Measurements from ENCODE around the gene ZNF654. TPM values are rescaled to one million over a fixed set of nuclear protein-coding genes. Genes with fewer than 3 reads are reported as not detected.
A peak's percentile ranks its signal among the peaks of the same experiment; 100 is the strongest.

The ZNF654 gene
- total RNA-seq, 2 donors from 2014 or later = 7.3 to 10.6 TPM

GRCh38 chr3:88150371-88150770, 91.3 kb downstream of the ZNF654 start:
- Histone ChIP-seq H3K4me1 (ENCODE audit: control insufficient read depth, insufficient read depth, low read length) (peaks cover 3% of the 10 kb centered on the region), H3K9ac (ENCODE audit: extremely low read depth, low read length, poor library complexity, severe bottlenecking) (peak overlapping the region; percentile 77), H3K4me3 (ENCODE audit: low read length) (peak overlapping the region; percentile 95), H3K36me3 (ENCODE audit: control insufficient read depth, insufficient read depth, low read length) (peaks cover 20% of the 10 kb centered on the region), H3K27ac (ENCODE audit: low read depth, low read length) (peak overlapping the region; percentile 89), H3K27me3 (ENCODE audit: control insufficient read depth, insufficient read depth, low read length, poor library complexity, severe bottlenecking) (no peaks in the 10 kb centered on the region), H3K9me3 (ENCODE audit: control insufficient read depth, low read length) (no peaks in the 10 kb centered on the region)
- Mint-ChIP-seq H3K4me3 (peak overlapping the region; percentile 93), H3K36me3 (ENCODE audit: low read depth) (peaks cover 18% of the 10 kb centered on the region), H3K27ac (peak overlapping the region; percentile 98), H3K4me1 (peaks cover 26% of the 10 kb centered on the region), H3K27me3 (ENCODE audit: insufficient read depth) (no peaks in the 10 kb centered on the region), H3K9me3 (no peaks in the 10 kb centered on the region)
- 0 to 2% methylated on average over 4 to 8 of the region's 8 CpGs for WGBS, 2 experiments (ENCODE audit: insufficient coverage in 1 of 2, insufficient read length in 1 of 2)
- no peak for TF ChIP-seq CTCF (conservative IDR thresholded peaks at IDR 0.05)
- DNase-seq = no peak

- H3K27me3 ChIP-seq (ENCODE audit: control insufficient read depth, insufficient read depth, low read length, poor library complexity, severe bottlenecking) = no peaks in the 10 kb centered on the region
- Mint-ChIP-seq H3K27me3 (ENCODE audit: insufficient read depth) (no peaks in the 10 kb centered on the region), H3K36me3 (ENCODE audit: low read depth) (peaks cover 21% of the 10 kb centered on the region), H3K27ac (peak overlapping the region; percentile 98), H3K9me3 (no peaks in the 10 kb centered on the region), H3K4me1 (peaks cover 26% of the 10 kb centered on the region), H3K4me3 (peak overlapping the region; percentile 93)
- peaks cover 3% of the 10 kb centered on the region for H3K4me1 ChIP-seq (ENCODE audit: control insufficient read depth, insufficient read depth, low read length)
- no peak for TF ChIP-seq CTCF (conservative IDR thresholded peaks at IDR 0.05)
- peak overlapping the region; percentile 95 for H3K4me3 ChIP-seq (ENCODE audit: low read length)
- H3K9me3 ChIP-seq (ENCODE audit: control insufficient read depth, low read length) = no peaks in the 10 kb centered on the region
- H3K36me3 ChIP-seq (ENCODE audit: control insufficient read depth, insufficient read depth, low read length) = peaks cover 24% of the 10 kb centered on the region
- H3K9ac ChIP-seq (ENCODE audit: extremely low read depth, low read length, poor library complexity, severe bottlenecking) = peak overlapping the region; percentile 77
- DNase-seq = no peak
- 3 to 20% methylated on average over 1 to 6 of the region's 6 CpGs for WGBS, 2 experiments (ENCODE audit: insufficient coverage in 1 of 2, insufficient read length in 1 of 2)
- H3K27ac ChIP-seq (ENCODE audit: low read depth, low read length) = no peak overlapping the region
These were observed 91.8 kb downstream of the ZNF654 start for GRCh38 chr3:88150806-88151205.

GRCh38 chr3:88151358-88151757, 92.3 kb downstream of the ZNF654 start:
- Histone ChIP-seq H3K4me1 (ENCODE audit: control insufficient read depth, insufficient read depth, low read length) (peaks cover 3% of the 10 kb centered on the region), H3K27me3 (ENCODE audit: control insufficient read depth, insufficient read depth, low read length, poor library complexity, severe bottlenecking) (no peaks in the 10 kb centered on the region), H3K36me3 (ENCODE audit: control insufficient read depth, insufficient read depth, low read length) (peaks cover 29% of the 10 kb centered on the region), H3K9me3 (ENCODE audit: control insufficient read depth, low read length) (no peaks in the 10 kb centered on the region), H3K27ac (ENCODE audit: low read depth, low read length) (no peak overlapping the region), H3K4me3 (ENCODE audit: low read length) (peak overlapping the region; percentile 95), H3K9ac (ENCODE audit: extremely low read depth, low read length, poor library complexity, severe bottlenecking) (peak overlapping the region; percentile 77)
- Mint-ChIP-seq H3K27ac (no peak overlapping the region), H3K4me1 (peaks cover 29% of the 10 kb centered on the region), H3K9me3 (no peaks in the 10 kb centered on the region), H3K4me3 (peak overlapping the region; percentile 93), H3K36me3 (ENCODE audit: low read depth) (peaks cover 27% of the 10 kb centered on the region), H3K27me3 (ENCODE audit: insufficient read depth) (no peaks in the 10 kb centered on the region)
- no peak for DNase-seq
- 68 to 94% methylated on average over 2 to 4 of the region's 4 CpGs for WGBS, 2 experiments (ENCODE audit: insufficient coverage in 1 of 2, insufficient read length in 1 of 2)
- TF ChIP-seq CTCF (conservative IDR thresholded peaks at IDR 0.05) = no peak
